T-helper 2 cell treated with Interferon-gamma antibody and Interleukin-4, amounts not matched to agents 100 ng/mL and 5 ng/mL, for 36 hours (primary cell): ENCODE data around the gene TPP2. TPM values are rescaled to one million over a fixed set of nuclear protein-coding genes. Genes with fewer than 3 reads are reported as not detected.

Experiments
- intact Hi-C: fragments of 100-400 bp; cut with micrococcal nuclease; formaldehyde crosslinking; loops from one replicate; pipeline ENCODE4 v1.15.1; 2023
- total RNA-seq: library from RNA; stranded (reverse); gene quantifications from 2 replicates; pipeline ENCODE4 v1.2.3, GENCODE V29; 2022

TPP2 gene
- total RNA-seq, 1 donor from 2014 or later = 95.8 TPM

DNA sequence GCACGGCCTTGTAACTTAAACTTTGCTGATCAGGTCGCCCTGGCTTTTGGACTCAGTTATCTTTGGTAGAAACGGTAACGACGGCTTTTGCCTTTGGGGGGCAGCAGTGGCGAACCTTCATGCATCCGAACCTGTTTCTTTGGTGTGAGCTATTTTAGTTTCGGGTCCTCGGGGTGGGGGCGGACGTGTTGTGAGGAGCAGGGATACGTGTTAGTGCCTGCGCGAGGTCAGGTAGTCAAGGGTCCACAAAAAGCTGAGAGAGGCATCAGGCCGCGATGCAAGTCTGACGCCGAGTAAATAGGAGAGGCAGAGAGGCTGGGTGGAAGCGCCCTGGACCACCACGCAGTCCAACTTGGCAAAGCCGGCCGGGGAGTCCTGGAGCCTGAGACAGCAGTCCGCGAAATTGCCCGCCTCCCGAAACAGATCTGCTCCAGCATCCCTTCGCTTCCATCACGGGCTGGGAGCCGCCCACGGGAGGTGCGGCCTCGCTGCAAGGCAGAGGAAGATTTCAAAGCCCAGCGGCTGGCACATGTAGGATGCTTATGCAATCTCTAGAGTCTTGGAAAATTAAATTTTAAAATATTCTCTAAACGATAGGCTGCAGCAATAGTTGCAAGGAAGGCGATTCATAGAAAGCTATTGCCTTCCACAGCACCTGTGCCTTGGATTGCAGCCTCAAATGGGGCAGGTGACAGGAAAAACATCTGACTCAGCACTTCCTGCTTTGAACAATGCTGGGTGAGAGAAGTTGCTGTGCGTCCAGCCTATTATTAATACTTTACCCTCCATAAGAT is 4.6 kb upstream of the TPP2 start:
- intact Hi-C loops = loop anchor here (1.0 to 5.0 kb wide), 5 partner anchors 12 to 1917 kb away; partner anchors contain the start of gene TMTC4

DNA sequence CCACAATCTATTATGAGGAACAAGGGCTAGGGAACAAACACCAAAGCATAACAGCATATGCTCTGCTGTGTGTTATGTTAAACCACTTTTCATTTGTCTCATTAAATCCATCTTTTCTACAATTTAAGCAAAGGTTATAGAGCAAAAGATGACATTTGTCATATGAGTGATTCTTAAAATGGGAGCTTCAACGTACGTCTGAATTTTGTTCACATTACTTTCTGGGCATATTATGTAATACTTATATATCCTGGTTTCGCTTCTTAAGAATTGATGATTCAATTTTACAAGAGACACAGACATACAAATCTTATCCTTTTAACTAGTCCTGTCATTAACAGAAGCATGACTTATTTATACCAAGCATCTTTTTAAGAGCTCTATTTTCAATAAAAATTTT is 3.3 kb upstream of the TPP2 start:
- intact Hi-C loops = loop anchor here (2.0 to 5.0 kb wide), 2 partner anchors 64 to 1919 kb away; partner anchors contain the start of gene TMTC4

DNA sequence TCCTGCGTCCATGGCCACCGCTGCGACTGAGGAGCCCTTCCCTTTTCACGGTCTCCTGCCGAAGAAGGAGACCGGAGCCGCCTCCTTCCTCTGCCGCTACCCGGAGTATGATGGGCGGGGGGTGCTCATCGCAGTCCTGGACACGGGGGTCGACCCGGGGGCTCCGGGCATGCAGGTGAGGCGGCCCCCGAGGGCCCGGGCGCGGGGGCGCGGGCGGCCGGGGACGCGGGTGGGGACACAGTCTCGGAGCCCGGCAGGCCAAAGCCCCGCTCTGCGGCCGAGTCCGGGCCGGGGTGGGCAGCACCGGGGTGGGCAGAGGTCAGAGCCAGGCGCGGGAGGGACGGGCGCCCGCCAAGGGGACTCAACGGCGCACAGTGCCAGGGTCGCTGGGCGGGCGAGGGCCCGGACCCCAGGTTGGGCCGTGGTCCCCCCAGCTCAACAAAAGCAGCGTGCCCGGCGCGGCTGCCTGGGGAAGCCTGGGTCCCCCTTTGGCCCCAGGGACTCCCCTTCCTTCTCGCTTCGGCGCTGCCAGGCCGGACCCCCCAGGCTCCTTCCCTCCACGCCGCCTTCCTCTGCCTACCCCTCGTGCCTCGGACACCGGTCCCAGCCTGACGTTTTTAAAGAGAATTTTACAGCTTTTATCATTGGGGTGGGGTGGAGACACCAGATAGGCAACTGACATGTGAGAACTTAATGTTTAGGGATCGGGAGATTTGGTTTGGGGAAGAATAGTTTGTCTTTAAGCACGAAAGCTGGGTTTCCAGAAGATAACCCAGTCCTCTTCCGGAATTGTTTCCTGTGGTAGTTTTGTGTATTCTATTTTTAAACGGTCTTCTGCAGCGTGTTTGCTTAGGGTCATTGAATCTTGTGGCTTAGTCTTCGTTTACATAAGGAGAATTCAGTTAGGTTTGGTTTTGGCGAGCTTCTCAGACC is 509 bp downstream of the TPP2 start:
- intact Hi-C loops = loop anchor here (2.0 to 5.0 kb wide), 2 partner anchors 40 to 202 kb away; no protein-coding TSS in a partner anchor

DNA sequence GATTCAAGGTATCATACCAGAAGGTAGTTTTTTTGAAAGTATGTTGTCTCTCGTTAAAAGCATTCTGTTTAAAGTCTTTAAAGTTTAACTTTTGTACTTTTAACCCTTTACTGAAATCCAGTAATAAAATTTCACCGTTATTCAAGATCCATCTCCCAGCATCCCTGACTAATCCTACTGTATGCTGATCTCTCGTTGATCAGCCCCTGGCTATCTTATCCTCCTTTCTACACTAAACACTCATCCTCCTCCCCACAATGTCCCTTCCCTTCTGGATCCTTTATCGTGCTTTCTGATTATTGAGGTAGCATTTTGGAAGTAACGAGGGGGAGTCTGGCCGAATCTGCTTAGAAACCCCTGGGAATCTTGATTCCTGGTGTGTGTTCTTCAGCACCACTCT is 1.3 kb downstream of the TPP2 start:
- intact Hi-C loops = loop anchor here (5.0 kb wide), 1 partner anchor 39 kb away; no protein-coding TSS in a partner anchor

DNA sequence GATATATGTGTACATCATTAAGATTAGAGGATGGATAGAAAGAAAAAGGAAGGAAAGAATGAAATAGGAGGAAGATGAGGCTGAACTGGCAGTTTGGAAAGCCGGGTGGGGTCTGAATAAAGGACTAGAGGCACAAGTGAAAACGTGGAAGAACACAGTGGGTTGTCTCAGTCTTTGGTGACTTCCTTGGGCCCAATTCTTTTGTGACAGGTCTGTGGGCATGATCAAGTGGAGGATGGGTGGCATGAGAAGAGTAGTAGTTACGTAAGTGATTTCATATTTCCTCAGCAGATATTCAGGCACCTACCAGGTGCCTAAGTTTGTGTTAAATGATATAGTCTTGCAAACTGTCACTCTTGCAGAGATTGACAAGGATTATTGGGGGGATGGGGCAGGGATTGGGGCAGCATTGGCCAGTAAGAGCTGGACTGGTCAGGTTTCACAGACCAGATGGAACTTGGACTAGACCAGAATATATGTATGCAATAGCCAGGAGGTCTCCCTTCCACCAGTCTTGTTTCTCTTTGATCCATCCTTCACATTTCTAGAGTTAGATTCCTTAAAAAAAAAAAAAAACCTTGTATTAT is 2.7 kb downstream of the TPP2 start:
- intact Hi-C loops = loop anchor here (5.0 kb wide), 1 partner anchor 38 kb away; no protein-coding TSS in a partner anchor

DNA sequence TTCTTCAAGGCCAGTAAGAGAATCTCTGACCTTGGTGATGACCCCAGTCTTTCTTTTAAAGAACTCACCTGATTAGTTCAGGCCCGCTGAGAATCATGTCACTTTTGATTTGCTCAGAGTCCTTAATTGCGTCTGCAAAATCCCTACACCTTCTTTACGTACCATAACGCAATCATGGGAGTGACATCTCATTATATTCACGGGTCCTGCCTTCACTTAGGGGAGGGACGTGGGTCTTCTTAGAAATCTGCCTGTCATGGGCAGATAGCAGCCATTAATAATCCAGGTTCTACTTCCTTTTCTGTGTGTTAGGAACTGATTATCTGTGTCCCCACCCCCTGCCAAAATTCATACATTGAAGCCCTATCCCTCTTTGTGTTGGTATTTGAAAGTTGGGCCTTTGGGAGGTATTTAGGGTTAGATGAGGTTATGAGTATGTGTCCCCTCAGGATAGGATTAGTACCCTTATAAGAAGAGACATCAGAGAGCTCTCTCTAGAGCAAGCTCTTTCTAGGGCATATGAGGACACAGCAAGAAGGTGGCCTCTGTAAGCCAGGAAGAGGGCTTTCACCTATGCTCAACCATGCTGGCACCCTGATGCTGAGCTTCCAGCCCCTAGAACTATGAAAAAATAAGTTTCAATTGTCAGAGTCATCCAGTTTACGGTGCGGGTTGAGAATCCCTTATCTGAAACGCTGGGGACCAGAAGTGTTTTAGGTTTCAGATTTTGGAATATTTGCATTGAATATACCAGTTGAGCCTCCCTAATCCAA is 9.9 kb downstream of the TPP2 start:
- intact Hi-C loops = no loop called here

DNA sequence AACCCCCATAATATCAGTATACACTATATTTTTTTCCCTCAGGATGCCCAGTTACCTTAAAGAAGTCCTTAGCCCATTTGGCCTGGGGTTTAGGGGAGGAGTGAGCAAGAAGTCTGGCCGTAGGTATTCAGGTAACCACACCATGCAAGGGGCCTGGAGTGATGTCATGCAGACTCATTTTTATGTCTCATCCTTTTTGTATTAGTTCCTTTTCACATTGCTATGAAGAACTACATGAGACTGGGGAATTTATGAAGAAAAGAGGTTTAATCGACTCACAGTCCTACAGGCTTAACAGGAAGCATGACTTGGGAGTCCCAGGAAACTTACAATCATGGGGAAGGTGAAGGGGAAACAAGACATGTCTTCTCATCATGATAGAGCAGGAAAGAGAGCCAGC is 12.2 kb downstream of the TPP2 start:
- intact Hi-C loops = no loop called here

DNA sequence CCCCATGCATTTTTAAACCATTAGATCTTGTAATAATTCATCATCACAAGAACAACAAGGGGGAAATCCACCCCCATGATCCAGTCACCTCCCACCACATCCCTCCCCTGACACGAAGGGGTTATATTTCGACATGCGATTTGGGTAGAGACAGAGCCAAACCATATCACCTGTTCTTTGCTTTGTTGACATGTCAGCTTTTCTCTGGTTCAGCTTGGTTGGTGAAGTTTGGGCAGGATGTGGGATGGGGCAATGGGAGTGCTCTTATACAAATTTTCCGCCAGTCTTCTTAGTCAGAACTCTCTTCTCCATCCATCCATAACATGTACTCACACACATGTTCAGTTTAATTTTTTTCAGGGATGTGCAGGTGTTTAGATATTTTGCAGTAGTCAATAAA is 12.9 kb downstream of the TPP2 start:
- intact Hi-C loops = no loop called here

DNA sequence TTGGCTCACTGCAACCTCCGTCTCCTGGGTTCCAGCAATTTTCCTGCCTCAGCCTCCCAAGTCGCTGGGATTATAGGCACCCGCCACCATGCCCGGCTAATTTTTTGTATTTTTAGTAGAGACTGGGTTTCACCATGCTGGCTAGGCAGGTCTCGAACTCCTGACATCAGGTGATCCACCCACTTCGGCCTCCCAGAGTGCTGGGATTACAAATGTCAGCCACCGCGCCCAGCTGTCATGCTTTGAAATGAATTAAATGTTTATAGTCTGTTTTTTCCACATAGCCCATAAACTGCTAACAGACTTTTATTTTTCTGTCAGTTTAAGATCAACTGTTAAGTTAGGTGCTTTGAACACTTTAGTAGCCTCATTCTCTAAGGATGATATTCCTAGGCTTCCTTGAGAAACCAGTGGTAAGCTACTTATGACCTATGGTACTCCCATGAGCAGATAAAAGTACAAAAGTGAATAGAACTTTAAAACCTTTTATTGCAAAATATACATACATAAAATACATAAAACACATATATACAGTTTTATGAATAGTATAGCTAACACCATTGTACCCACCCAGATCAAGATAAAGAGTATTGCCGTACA is 13.6 kb downstream of the TPP2 start:
- intact Hi-C loops = no loop called here

DNA sequence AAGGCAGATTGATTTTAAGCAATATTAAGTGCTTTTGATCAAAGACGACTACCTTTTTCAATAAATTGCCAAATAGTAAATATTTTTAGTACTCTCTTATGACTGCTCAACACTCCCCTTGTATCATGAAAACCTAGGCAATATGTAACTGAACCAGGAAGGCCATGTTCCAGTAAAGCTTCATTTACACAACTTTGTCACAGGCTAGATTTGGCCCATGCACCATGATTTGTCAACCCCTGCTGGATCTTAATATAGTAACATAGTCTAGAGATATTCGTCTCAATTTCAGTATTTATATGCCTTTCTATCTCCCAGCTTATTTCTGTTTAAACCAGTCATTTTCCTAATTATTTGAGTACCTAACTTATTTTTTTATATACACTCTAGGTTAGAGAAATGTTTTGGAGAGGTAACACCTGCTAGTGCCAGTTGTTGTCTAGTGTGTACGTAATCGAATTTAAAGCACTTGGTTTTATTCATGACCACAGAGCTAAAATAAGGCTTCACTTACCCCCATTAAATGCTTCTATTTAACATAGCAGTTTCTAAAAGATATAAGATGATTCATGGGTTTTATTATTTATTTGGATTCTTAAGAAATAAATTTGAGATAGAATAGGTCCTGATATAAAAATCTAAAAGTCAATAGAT is 21.0 kb downstream of the TPP2 start:
- intact Hi-C loops = no loop called here

DNA sequence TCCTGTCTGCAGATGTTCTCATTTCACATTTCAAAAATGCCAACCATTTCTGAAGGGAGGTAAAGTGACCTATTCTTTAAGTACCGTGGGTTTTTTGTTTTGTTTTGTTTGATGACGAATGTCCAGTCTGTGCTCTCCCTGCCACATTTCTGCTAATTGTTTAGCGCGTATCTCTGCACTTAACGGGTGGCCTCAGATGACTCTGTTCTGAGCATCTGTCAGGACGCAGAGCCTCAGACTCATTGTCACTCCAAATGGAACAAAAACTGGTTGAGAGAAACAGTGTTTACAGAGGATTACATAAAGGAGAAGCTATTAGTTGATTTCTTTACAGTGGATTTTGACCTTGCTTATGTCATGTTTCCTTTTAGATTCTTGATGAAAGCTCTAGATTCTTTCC is 23.7 kb downstream of the TPP2 start:
- intact Hi-C loops = no loop called here

DNA sequence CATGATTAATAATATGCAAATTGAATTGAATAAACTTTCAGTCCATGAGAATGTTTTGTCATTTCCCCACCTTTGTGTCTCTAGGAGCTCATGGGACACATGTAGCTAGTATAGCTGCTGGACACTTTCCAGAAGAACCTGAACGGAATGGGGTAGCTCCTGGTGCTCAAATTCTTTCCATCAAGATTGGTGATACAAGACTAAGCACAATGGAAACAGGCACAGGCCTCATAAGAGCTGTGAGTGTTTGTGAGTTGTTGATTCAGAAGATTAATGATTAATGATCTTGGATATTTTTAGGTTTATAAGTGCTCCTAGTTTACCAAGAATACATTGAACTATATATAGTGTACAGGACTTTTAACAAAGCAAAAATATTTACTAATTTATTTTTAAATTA is 30.1 kb downstream of the TPP2 start:
- intact Hi-C loops = no loop called here

DNA sequence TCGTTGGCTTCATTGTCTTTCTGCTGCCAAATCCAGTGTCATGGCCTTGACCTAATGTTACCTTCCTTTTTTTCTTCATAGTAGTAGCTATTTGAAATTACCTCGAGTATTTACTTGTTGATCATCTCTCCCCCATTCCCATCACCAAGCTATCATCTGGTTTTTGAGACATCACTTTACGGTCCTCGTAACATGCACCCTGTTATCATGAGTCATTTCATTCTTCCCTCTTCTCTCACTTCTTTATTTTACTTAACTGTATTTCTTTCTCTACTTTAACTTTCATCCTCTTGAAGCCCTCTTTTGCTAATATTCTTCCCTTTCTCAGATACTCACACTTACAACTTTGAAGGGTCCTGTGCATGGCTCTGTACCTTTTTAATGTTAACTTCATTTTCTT is 31.8 kb downstream of the TPP2 start:
- intact Hi-C loops = no loop called here

DNA sequence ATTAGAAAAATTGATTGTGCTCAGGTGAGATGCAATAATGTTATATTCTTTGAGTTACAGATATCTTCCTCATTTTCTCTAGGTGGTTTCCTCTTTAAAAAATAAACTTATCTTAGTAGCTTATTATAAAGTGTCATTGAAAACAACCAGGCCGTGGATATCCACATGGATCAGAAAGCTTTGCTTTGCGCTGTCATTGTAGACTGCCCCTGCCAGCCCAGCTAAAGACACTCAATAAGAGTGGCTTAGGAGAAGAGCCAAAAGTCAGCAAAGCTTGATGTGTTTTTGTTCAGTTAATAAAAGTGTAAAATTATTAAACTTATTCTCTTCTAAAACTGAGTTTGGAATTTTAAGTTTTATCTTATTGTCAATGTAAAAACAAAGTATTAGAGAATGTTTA is 34.4 kb downstream of the TPP2 start:
- intact Hi-C loops = no loop called here

DNA sequence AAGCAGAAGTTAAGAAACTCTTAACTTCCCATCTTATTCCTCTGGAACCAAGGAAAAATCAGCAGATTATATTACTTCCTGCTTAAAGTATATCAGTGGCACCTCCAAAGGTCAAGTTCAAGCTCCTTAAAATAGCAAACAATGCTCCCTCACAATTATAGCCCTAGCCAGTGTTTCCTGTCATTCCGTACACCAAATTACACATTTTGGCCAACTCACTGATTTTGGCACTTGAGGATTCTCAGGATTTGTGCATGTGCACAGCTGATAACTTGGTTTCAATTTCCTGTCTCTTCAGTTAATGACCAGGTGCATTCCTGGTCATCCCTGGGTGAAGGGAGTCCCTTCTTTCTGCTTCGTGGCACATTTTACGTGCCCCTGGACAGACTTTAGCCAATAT is 42.0 kb downstream of the TPP2 start:
- intact Hi-C loops = loop anchor here (5.0 kb wide), 1 partner anchor 41 kb away; the partner anchor contains the start of gene TPP2

DNA sequence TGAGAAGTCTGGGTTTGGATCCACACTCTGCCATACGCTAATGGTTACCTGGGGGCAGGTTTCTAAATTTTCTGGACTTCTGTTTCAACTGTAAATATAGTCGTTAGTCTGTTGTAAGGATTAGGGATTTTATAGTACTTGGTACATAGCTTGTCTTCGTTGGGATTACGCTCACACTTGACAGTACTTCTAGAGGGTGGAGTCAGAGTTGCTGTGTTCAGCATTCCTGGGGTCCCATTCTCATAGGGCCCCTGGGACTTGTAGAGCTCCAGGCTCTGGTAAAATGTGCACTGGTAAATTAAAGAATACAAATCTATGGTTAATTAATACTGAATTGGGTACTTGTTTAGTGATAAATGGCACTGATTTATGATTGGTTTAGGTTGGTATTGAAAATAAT is 45.2 kb downstream of the TPP2 start:
- intact Hi-C loops = no loop called here

DNA sequence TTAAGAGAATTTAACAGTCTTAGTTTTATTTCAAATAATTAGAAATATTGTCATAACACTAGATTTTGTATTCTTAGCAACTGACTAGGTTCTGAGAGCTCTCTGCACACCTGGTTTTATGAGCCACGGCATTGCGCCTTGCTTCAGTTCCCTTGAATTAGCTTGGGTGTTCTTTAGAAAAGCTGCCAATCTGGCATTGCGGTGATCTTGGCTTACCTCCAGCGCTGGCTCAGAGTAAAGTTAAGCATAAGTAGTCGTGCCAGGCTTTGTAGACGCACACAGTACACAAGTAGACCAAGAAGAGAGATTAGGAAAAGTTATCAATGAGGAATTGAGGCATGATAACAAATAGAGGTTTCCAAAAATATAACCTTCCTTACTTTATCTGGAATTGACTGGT is 45.7 kb downstream of the TPP2 start:
- intact Hi-C loops = no loop called here

DNA sequence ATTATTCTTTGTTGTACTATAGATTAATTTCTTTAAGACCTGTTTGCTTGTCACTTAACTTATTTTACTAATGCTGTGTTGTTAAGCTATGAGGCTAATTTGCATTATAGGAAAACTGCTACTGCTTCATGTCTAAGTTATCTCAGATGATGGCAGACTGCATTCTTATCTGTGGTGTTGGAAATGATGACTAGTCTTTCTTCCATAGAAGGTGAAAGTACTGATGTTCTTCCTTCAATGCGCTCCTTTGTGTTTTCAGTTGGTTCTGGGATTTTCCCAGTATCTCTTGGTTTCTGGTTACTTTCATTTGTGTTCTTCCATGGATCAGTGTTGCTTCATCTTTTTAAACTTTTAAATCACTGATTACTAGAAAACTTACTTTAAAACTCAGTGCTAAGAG is 46.9 kb downstream of the TPP2 start:
- intact Hi-C loops = no loop called here

DNA sequence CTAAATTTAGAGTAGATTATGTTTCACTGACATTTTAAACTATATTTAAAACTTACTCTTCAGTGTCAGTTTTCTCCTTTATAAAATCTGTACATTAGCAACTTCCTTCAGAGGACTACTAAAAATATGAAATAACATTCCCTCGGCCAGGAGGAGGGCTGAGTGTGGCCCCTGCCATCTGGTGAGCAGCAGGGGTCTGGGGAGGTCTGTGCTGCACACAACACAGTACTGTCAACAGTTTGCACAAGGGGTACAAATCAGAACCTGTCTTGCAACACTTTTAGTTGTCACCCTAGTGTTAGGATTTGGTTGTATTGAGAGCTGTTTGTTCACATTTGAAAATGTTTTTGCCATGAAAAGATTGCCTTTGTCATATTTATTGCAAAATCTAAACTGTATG is 48.9 kb downstream of the TPP2 start:
- intact Hi-C loops = no loop called here

DNA sequence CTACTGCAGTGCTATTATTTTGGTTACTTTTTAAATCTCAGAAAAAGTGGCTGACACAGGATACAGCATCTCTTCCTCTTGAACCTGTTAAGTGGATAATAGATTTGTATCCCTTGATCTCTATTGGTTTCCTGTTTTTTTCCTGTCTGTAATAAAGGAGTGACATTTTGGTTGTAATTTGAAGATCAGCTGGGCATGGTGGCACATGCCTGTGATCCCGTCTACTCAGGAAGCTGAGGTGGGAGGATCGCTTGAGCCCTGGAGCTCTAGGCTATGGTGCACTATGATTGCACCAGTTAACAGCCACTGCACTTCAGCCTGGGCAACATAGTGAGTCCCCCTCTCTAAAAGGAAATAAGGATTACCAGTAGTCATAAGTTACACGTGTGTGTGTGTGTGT is 51.3 kb downstream of the TPP2 start:
- intact Hi-C loops = no loop called here
